Activated T-helper 9 cell treated with anti-CD3 and anti-CD28 coated beads, Interleukin-2, amount 50 U/mL, for 16 hours (primary cell): ENCODE data around the gene VGLL3.
"Not testable (repeated sequence)": the region's sequence is repeated elsewhere in the genome, so short reads cannot be mapped to it uniquely, and the experiment has no call there.

Experiments
- DNase-seq: peaks from one replicate; pipeline ENCODE4 v3.0.0-alpha.2; 2020; ENCODE audit warnings: low read depth

The VGLL3 gene

DNA sequence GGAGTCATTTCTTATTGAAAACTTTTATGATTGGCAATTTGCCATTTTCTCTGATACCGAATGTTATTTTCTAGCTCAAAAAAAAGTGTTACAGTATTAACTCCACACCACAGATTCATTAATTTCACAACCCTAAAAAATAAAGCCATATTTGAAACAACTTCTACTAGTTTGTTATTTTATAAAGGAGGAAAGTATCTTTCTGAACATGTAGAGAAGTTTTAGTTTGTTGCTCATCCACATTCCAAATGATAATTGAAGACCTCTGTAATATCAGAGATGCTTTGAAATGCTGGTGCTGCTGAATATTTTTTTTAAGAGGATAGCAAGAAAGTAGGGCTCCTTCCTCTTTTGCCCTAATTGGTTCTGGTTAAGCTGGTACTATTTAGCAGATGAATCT lies 1.9 kb downstream of the VGLL3 start:
- DNase-seq, result no peak

DNA sequence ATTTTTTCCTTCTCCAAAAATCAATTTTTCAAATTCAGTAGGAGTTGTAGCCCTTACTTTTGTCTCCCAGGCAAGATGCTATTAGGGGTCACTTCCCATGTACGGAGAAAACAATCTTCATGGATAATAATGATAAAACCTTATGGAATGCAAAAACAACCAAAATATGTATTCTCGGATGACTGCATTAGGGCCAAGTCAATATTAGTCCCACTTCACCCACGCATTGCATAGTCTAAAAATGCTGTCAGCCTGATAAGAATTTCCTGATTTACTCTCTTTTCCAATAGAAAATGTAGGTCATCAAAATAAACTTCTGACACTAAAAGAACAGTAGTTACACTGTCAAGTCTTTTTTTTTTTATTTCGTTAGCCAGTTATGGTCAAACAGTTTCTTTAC lies 2.7 kb downstream of the VGLL3 start:
- DNase-seq, result no peak

DNA sequence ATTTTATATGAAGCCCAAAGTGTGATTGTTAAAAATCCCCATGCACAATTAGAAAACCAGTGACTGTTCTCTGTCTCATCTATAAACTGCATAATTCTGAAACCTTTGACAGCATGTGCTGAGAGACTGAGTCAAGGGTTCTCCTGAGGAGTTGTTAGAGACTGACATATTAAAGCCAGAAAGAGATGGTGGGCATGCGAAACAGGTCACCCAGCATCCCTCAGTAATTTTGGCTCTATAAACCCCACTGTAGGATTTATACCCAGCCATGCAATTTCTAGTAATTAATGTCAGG lies 3.6 kb downstream of the VGLL3 start:
- DNase-seq, result no peak

DNA sequence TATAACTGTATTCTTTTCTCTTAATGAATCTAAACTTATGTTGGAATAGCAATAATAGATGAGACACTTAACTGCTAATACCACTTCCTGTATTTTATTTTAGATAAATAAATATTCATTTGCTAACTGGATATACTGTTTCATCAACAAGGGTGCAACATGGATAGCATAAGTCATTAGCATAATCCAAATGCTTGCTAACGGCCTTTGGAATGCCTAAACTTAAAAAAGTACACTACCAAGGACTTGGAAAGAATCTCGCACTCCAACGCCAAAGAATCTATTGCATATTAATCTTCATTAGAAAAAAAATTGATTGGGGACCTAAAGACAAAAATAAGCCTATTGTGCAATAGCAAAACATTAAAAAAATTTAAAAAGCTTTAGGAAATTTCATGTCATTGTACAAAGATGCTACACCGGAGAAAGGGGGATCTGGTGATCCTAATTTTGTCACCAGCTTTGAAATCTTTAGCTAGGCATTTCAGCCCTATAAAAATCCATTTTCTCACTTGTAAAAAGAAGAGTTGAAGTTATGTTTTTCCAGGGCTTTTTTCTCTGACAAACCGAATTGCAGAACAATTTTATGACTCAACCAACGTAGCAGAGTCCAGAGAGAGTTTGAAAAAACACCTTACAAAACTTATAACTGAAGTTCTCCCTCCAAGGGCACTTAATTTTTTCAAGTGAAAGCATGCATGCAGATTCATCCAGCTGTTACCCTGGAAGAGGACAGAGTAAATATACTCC lies 4.1 kb downstream of the VGLL3 start:
- no peak for DNase-seq

DNA sequence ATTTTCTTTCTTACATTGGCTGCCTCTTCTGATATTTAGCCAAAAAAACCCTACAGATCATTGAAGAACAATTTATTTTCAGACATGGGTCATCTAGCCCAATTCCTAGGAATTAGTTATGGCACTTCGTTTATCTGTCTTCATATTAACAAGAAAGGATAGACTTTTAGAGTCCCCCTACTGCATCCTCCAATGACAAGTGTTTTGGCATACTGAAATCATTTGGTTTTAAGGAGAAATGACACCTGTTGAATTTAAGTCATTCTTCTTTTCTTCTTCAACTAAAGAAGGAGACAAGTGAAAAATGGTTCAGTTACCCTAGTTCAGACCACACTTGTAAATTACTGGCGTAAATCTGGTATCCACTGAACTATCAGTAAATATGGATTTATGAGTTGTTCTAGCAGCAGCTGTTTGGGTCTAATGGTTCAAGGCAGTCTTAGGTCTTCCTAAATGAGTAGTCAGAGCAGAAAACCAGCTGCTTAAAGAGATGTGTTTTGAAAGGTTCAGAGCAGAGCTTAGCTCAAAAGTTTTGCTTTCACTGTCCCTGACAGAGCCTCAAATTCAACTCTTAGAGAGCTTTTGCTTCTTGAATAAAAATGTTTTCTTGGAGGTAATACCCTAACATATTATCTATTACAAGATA lies 5.6 kb downstream of the VGLL3 start:
- DNase-seq, result no peak

DNA sequence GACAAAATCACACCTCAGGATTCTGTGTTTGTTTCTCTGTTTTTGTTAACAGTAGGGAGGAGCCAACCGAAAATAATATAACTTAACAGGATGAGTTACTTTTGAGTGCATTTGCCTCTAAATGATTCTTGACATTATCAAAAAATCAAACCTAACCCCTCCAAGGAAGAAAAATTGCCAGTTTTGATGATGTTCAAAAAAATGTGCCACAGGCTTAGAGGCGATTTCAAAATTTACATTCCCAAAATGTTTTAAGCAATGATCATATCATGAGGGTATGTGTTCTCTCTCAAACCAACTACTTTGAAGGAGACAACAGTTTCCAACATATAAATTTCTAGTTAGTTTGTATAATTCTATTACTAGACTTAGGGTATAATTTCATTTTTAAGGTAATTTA lies 6.7 kb downstream of the VGLL3 start:
- no peak for DNase-seq

DNA sequence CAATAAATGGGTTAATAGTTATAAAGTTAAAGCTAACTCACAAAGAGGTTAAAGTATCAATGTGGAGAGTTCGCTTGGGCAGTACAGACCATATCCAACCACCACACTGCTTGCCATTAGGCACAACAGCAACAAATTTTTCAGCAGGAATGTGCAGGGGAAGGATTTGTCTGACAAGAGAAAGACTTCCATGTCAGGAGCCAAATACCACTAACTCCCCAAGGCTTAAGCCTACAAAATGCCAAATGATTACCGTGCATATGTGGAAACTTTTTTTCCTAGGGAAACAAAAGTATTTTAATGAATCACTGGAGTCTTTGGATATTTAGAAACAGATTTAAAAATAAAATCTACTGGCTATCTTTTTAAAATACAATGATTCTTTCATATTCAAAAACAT lies 8.1 kb downstream of the VGLL3 start:
- no peak for DNase-seq

DNA sequence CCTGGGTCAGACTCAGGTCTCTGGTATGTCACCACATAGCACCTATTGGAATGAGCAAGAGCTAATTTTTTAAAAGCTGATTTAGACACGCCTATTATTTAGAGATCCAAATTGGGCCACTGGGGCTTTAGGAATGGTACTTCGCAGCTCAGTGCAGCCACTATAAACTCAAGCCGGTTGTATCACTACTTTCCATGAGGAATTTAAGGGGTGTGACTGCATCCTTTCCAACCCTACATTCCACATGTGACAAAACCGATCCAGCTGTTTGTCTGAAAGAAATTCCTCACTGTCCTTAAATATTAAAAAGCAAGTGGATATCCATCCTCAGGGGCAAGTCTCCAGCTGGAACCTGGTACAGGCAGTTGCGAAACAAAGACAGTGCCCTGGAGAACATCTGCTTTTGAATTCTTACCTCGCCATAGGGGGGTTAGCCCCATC lies 12.8 kb downstream of the VGLL3 start:
- no peak for DNase-seq

DNA sequence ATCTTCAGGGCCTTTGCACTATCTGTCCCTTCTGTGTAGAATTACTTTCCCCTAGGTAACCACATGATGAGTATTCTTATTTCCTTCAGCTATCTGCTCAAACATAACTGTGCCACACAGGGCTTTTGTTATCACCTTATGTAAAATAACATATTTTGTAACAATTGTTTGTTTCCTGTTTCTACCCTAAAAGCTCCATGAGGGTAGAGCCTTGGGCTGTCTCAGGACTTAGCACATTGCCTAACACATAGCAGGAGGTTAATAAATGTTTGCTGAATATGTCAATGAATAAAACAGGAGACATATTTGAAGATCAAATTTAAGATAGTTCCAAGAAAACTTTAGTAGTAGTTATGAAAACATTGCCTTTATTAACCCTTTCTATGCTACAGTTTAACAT lies 14.7 kb downstream of the VGLL3 start:
- no peak for DNase-seq

DNA sequence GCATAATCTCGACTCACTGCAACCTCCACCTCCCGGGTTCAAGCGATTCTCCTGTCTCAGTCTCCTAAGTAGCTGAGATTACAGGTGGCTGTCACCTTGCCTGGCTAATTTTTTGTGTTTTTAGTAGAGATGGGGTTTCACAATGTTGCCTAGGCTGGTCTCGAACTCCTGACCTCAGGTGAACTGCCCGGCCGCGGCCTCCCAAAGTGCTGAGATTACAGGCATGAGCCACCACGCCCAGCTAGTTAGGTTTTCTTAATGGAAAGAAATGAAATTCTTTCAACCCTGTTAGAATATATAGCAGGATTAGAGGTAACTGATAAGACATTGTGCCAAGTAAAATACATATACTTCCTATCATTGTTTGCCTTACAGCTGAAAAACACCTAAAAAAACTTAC lies 16.8 kb downstream of the VGLL3 start:
- DNase-seq, result not testable (repeated sequence)

DNA sequence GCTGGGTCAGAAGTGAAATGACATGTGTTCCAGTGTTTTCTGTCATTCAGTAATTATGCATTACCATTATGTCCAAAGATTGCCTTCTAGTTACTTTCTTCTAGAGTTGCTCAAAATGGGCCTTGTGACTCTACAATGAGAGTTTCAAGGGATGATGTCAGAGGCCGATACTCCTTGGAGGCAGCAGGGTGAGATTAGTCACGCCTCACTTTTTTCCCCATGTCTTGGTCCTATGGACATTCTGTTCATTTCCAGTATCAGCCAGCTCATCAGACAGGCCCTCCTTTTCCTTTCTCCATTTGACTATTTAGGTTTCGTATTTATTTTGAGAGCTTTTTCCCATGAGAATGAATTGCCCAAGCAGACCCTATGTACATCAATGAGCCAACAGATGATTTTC lies 17.5 kb downstream of the VGLL3 start:
- no peak for DNase-seq

DNA sequence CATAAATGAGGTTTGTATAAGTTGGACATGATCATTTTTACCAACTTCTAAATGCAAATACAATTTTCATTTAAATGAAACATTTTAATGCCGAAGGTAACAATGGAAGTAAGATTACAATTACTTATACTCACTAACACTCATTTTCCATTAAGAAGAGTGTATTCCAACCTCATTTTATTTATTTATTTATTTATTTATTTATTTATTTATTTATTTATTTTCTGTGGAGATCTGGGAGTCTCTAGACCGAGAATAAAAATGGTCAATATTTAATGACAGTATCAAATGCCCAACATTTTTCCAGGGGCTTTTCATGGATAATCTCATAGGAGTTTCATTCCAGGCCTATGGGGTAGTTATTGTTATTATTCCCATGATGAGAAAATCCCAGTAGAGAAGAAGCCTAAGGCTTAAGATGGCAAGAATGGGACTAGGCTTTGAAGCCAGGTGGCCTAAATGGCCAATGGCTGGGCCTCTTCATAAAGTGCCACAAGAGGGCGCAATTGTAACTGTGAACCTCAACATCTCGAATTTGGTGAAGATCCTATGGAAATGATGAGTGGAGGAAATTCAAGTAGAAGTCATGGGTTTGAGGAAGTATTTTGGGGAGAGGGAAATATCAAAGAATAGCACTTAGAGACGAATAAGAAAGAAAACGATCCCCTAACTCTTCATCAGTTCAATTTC lies 21.3 kb downstream of the VGLL3 start:
- DNase-seq, result no peak

DNA sequence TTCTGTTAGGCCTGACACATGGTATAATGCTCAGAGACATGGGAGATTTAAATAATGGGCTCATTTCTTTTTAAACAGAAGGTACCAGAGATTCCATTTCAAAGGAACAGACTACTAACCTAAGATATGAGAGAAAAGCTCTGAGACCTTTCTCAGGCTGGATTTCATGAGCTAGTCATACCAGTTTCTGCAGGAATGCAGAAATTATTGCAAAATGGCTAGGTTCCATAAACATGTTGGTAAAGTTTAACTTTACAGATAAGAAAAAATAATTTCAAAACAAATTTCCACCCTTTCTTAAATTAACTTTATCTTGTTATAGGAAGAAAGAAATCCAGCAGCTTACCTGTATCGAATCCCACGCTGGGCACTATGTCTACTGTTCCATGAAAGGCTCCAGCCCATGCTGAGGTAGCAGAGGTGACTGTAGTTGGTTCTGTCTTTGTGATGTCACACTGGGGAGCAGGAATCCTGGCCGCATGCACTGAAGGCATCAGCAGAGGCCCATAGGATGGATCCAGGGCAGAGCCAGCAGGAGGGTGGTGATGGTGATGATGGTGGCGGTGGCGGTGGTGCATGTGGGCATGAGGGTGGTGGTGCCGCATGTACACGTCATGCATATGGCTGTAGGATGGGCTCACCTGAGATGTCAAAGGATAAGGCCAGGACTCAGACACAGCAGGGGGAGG lies 22.6 kb downstream of the VGLL3 start:
- no peak for DNase-seq

DNA sequence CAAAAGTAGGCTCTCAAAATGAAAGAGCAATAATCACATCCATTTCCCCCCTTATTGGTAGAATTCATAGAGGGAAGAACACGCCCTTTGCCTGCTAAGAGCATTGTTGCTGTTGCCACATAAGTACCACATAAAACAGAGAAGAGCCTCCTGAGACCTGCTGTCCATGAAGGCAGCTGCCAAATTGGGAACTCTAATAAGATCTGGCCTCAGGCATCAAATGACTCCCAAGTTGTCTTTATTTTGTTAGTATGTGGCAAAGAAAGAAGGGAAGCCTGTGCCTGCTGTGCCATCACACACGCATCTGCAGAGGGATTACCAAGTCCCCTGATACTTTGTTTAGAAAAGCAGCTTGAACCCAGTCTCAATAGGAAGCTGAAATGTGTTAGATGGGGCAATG lies 23.9 kb downstream of the VGLL3 start:
- DNase-seq, result no peak

DNA sequence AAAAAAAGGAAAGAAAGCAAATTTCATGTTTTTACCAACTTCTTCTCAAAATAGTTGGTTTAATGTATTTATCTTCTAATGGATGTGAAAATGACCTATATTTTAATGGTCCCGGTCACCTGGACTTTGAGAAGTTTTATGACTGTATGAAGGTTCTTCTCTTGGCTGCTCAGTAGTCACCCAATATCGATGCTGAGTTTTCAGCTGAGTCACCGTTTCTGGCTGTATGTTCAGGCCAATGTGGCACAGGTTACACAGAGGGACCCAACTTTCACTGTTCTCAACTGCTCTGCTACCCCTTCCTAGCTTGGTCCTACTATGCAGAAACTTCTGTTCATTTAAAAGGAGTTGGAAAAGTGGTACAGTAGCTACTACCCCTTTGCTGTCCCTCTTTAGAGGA lies 25.8 kb downstream of the VGLL3 start:
- no peak for DNase-seq

DNA sequence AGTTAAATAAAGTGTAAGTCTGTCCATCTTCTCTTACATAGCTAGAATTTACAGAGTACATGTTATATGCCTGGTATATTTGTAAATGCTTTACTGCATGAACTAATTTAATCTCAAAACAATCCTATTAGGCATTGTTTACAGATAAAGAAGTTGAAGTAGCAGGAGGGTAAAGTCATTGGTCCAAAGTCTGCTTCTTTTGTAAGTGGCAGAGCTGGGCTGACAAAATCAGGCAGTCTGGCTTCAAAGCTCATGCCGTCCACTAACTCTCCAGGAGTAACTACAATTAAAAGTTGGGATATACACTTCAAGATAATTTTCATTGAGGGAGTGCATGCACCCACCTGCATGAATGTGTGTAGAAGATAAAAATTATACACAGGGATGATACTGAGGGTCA lies 27.3 kb downstream of the VGLL3 start:
- DNase-seq, result no peak

DNA sequence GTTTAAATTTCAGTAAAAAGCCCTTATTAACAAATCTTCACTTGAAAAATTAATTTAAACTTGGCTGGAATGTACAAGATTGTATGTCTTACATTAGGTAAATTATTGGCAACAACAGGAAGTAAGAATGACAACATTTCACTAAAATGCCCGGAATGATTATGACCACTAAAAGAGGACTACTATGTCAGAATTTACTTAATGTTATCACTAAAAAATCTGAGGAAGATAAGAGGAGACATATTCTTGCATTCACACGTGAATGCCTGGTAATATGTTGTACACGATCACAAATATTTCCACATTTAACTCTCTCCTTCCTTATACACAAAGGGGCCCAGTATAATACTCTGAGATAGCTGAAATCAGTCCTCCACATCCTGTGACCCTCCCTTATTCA lies 29.7 kb downstream of the VGLL3 start:
- DNase-seq, result no peak

DNA sequence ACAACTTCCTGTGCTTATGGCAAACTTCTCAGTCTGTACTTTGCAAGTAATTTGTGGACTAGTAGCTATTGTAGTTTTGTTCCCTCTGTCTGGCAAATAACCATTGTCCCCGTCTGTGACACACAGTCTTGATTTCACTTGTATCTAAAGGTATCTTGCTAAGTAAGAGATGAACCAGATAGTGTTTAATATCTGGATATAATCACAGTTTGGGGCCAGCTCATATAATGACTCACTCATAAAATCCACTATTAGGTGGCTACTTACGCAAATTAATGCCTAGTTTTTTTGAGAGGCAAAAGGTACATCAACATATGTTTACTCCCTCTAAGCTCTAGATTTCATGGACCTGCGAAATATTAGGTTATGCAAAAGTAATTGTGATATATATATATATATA lies 30.4 kb downstream of the VGLL3 start:
- no peak for DNase-seq

DNA sequence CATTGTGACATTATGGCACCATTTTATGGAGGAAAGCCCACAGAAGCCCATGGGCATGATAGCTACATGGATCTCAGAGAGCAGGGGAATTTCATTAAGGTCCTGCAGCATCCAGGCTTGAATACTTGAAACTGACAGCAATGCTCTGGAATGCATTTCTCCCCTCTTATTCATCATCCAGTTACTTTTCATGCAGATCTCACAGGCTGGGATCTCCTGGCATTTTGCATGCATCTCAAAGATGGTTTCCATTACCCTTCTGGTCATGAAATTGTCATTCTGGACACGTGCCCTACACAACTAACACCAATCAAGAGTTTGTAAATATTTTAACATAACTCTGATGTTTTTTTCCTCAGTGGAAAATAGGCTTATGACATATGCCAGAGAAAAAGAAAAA lies 32.4 kb downstream of the VGLL3 start:
- DNase-seq, result no peak

DNA sequence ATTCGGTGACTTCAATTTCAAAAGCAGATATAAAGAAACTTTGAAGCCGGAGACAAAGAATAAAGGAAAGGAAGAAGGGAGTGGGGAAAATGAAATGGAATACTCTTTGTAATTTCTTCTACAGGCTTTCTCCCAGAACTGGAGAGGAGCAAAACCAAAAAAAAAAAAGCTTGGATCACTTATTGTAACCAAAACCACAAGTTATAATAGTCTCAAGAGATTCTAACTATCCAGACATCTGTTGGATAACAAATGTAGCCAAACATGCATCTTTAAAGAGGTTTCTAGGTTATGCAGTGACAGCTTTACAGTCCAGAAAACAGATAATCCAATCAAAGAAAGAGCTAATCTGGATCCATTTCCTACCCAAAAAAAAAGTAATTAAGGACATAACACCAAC lies 36.2 kb downstream of the VGLL3 start:
- DNase-seq, result no peak

DNA sequence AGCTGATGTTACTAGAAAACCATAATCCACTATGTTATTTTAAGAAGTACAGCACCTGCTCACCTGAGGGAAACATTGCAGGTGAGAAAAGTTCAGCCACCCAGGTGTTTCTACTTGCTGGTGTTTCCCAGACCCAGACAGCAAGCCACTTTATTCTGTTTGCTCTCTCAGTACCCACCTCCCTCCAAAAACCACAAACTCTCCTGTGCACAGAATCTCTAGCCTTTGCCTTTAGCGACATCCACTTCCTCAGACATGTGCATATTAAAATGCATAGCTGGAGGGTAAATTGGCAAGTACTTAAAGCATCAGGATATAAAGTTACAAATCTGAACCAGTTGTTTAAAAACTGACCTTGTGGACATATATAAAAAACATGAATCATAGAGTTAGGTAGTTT lies 36.7 kb downstream of the VGLL3 start:
- DNase-seq, result no peak

DNA sequence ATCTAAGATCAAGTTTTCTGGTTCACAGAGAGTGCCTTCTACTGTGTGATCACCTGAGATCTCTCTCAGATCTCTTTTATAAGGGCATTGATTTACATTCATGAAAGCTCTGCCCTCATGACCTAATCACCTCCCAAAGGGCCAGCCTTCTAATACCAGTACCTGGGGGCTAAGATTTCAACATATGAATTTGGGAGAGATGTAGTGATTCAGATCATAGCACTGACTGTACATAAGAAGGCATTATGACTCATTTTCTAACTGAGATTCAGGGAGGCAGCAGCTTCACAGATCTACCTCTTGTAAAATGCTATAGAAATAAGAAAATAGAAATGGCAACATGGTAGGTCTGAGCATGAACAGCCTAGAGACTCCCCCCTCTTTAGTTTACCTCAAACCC lies 39.6 kb downstream of the VGLL3 start:
- no peak for DNase-seq

DNA sequence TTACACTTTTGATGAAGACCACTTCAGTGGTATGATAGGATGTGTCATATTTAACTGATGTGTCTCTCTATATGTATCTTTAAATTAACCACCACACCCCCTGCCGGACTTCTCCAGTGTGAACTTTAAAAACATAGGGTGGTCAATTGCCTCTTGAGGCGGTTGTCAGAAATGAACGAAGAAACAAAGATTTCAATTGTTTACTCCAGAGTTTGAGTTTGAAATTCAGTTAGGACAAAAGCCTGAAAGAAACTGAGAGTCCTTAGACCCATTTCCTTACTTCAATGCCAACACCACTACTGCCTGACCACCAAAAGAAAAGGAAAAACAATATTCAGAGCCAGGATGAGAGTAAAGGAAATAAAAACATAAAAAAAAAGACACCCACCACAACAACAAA lies 40.2 kb downstream of the VGLL3 start:
- DNase-seq, result no peak
